Ishikawa (cell line): ENCODE results near the gene EXT2.

ENCODE experiments used
- CEBPB ChIP-seq: IDR thresholded peaks from 2 replicates; pipeline ENCODE4 v1.6.1; 2012
- CREB1 ChIP-seq: IDR thresholded peaks from 2 replicates; pipeline ENCODE4 v1.6.1; 2012; ENCODE audit warnings: low read depth
- NFIC ChIP-seq: IDR thresholded peaks from 2 replicates; pipeline ENCODE4 v1.6.1; 2012
- RAD21 ChIP-seq: IDR thresholded peaks from 2 replicates; pipeline ENCODE4 v1.6.1; 2012; ENCODE audit warnings: low read depth
- TAF1 ChIP-seq: IDR thresholded peaks from 2 replicates; pipeline ENCODE4 v1.6.1; 2012; ENCODE audit warnings: low read depth, mild to moderate bottlenecking
- TEAD4 ChIP-seq: IDR thresholded peaks from 2 replicates; pipeline ENCODE4 v1.6.1; 2012
- YY1 ChIP-seq: IDR thresholded peaks from 2 replicates; pipeline ENCODE4 v1.6.1; 2012; ENCODE audit warnings: low read depth
- ZBTB7A ChIP-seq: IDR thresholded peaks from 2 replicates; pipeline ENCODE4 v1.6.1; 2012; ENCODE audit warnings: low read depth
- TF ChIP-seq, protein P1 (sequence below): IDR thresholded peaks from 2 replicates; pipeline ENCODE4 v1.6.1; 2012
- TF ChIP-seq, protein P2 (sequence below): IDR thresholded peaks from 2 replicates; pipeline ENCODE4 v1.6.1; 2012; ENCODE audit warnings: low read depth, mild to moderate bottlenecking

DNA sequence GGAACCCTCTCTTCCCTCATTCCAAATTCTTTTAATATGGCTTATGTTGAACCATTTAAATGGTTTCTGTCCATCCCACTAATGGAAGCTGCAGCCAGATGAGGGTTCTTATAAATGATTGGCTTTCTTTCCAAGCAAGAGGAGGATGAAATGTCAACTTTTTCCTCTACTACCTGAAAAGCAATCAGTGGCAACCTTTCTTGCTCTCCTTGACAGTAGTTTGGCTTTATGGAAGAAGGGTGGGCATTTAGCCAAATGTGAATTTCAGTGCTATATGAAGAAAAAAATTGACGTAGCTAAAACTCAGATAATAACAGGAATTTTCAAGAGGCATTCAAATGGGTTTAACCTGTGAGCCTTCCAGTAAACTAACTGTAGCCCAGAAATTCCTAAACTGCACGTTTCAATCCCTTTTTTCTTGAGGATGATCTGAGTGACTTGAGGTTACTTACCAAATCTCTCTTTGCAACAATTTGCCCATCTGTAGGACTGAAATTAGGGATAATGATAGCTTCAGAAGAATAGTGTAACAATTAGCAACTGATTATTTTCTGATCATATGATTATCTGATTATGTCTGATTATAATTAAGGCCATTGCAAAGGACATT, 90.9 kb downstream of the EXT2 start:
- TF ChIP-seq CEBPB (no peak), NFIC (no peak), RAD21 (no peak), ZBTB7A (no peak), YY1 (no peak), TAF1 (no peak), TEAD4 (no peak), CREB1 (no peak)
- TF ChIP-seq, protein P1, sequence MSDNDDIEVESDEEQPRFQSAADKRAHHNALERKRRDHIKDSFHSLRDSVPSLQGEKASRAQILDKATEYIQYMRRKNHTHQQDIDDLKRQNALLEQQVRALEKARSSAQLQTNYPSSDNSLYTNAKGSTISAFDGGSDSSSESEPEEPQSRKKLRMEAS = no peak
- TF ChIP-seq, protein P2, sequence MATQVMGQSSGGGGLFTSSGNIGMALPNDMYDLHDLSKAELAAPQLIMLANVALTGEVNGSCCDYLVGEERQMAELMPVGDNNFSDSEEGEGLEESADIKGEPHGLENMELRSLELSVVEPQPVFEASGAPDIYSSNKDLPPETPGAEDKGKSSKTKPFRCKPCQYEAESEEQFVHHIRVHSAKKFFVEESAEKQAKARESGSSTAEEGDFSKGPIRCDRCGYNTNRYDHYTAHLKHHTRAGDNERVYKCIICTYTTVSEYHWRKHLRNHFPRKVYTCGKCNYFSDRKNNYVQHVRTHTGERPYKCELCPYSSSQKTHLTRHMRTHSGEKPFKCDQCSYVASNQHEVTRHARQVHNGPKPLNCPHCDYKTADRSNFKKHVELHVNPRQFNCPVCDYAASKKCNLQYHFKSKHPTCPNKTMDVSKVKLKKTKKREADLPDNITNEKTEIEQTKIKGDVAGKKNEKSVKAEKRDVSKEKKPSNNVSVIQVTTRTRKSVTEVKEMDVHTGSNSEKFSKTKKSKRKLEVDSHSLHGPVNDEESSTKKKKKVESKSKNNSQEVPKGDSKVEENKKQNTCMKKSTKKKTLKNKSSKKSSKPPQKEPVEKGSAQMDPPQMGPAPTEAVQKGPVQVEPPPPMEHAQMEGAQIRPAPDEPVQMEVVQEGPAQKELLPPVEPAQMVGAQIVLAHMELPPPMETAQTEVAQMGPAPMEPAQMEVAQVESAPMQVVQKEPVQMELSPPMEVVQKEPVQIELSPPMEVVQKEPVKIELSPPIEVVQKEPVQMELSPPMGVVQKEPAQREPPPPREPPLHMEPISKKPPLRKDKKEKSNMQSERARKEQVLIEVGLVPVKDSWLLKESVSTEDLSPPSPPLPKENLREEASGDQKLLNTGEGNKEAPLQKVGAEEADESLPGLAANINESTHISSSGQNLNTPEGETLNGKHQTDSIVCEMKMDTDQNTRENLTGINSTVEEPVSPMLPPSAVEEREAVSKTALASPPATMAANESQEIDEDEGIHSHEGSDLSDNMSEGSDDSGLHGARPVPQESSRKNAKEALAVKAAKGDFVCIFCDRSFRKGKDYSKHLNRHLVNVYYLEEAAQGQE = no peak
